Stomach (tissue), 4 donors: ENCODE results near the gene ATXN1.

Experiments used
- POLR2A ChIP-seq, 4 donors: fragments of 450-650 bp; IDR thresholded peaks; one replicate each; pipeline ENCODE4 v1.6.1; 2016; ENCODE audit warnings: antibody characterized with exemption in 4 of 4, control low read depth in 2 of 4, mild to moderate bottlenecking in 1 of 4, moderate library complexity in 1 of 4
- TF ChIP-seq, protein P1 (sequence below), 7 experiments: fragments of 450-650 bp in 4 of 7; fragments of 200-600 bp in 3 of 7; sonication (generic) in 3 of 7; IDR thresholded peaks; one replicate each; pipeline ENCODE4 v1.5.1; 2016 to 2019; ENCODE audit warnings: antibody characterized with exemption in 7 of 7, control low read depth in 2 of 7, mild to moderate bottlenecking in 1 of 7

- no peak for TF ChIP-seq POLR2A (IDR thresholded peaks at IDR 0.05)
- TF ChIP-seq, protein P1, sequence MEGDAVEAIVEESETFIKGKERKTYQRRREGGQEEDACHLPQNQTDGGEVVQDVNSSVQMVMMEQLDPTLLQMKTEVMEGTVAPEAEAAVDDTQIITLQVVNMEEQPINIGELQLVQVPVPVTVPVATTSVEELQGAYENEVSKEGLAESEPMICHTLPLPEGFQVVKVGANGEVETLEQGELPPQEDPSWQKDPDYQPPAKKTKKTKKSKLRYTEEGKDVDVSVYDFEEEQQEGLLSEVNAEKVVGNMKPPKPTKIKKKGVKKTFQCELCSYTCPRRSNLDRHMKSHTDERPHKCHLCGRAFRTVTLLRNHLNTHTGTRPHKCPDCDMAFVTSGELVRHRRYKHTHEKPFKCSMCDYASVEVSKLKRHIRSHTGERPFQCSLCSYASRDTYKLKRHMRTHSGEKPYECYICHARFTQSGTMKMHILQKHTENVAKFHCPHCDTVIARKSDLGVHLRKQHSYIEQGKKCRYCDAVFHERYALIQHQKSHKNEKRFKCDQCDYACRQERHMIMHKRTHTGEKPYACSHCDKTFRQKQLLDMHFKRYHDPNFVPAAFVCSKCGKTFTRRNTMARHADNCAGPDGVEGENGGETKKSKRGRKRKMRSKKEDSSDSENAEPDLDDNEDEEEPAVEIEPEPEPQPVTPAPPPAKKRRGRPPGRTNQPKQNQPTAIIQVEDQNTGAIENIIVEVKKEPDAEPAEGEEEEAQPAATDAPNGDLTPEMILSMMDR (IDR thresholded peaks at IDR 0.05), result no peak
Measured at GRCh38 chr6:16322666-16323312, 438.5 kb downstream of the ATXN1 start.
